GM21737 (cell line): Measurements from ENCODE around the gene DNAJA3.
A peak's percentile ranks its signal among the peaks of the same experiment; 100 is the strongest.

Source experiments
- ATAC-seq: cut with Tn5 transposase; IDR thresholded peaks from one replicate; pipeline ENCODE4 v1.9.1; 2021; ENCODE audit warnings: mild to moderate bottlenecking, moderate library complexity; ENCODE audit not compliant: unreplicated experiment

Gene DNAJA3

GRCh38 chr16:4404247-4404966, 21.3 kb upstream of the DNAJA3 start:
- ATAC-seq = no peak

- ATAC-seq = no peak
Observed at GRCh38 chr16:4404967-4405696, 20.5 kb upstream of the DNAJA3 start.

GRCh38 chr16:4407543-4408322, 17.9 kb upstream of the DNAJA3 start:
- no peak for ATAC-seq

GRCh38 chr16:4408323-4408690, 17.4 kb upstream of the DNAJA3 start:
- no peak for ATAC-seq

GRCh38 chr16:4409081-4409932, 16.4 kb upstream of the DNAJA3 start:
- no peak for ATAC-seq

- no peak for ATAC-seq
Observed at GRCh38 chr16:4410335-4411075, 15.2 kb upstream of the DNAJA3 start.

- ATAC-seq = no peak
Observed at GRCh38 chr16:4411684-4412083, 14.0 kb upstream of the DNAJA3 start.

- no peak for ATAC-seq
Observed at GRCh38 chr16:4412159-4412558, 13.5 kb upstream of the DNAJA3 start.

- no peak for ATAC-seq
Observed at GRCh38 chr16:4412854-4413253, 12.8 kb upstream of the DNAJA3 start.

- peak; percentile 54 for ATAC-seq
Observed at GRCh38 chr16:4414187-4414917, 11.3 kb upstream of the DNAJA3 start.

GRCh38 chr16:4415538-4416199, 10.0 kb upstream of the DNAJA3 start:
- peak; percentile 13 for ATAC-seq

GRCh38 chr16:4416200-4417032, 9.3 kb upstream of the DNAJA3 start, which contains the start of gene CORO7:
Gene CORO7 (minus strand): TSS chr16:4416596. CDS start chr16:4416518, 78 bp downstream.
- ATAC-seq = peak; percentile 62

- ATAC-seq = no peak
Observed at GRCh38 chr16:4419402-4419959, 6.2 kb upstream of the DNAJA3 start.

- no peak for ATAC-seq
Observed at GRCh38 chr16:4420505-4421105, 5.1 kb upstream of the DNAJA3 start.

GRCh38 chr16:4426021-4426684, 485 bp downstream of the DNAJA3 start:
- ATAC-seq = peak; percentile 18

GRCh38 chr16:4426722-4427372, 1.2 kb downstream of the DNAJA3 start:
- ATAC-seq = no peak
